GM06990 (cell line): ENCODE data around the gene TNS1.

ENCODE experiments used
- DNase-seq: peaks from one replicate; pipeline ENCODE4 v3.0.0-alpha.2; 2011; ENCODE audit not compliant: insufficient read length; ENCODE audit errors: extremely low read depth
- H3K27me3 ChIP-seq: replicated peaks from 2 replicates; pipeline ENCODE4 v1.6.0; 2011; ENCODE audit warnings: low read length; ENCODE audit not compliant: control insufficient read depth, insufficient read depth
- H3K36me3 ChIP-seq: 2 replicates; pipeline ENCODE4 v1.5.1; 2011; ENCODE audit warnings: low read length; ENCODE audit not compliant: control insufficient read depth, insufficient read depth
- H3K4me3 ChIP-seq: replicated peaks from 2 replicates; pipeline ENCODE4 v1.5.1; 2011; ENCODE audit warnings: low read depth, mild to moderate bottlenecking, control low read depth, low read length
- TF ChIP-seq, protein P1 (sequence below): IDR thresholded peaks from 2 replicates; pipeline ENCODE4 v1.5.1; 2011; ENCODE audit warnings: low read length, control low read depth, mild to moderate bottlenecking, inconsistent platforms; ENCODE audit not compliant: insufficient read depth, poor library complexity, severe bottlenecking

The TNS1 gene

GRCh38 chr2:217966423-217967070 is 36.2 kb downstream of the TNS1 start:
- TF ChIP-seq, protein P1, sequence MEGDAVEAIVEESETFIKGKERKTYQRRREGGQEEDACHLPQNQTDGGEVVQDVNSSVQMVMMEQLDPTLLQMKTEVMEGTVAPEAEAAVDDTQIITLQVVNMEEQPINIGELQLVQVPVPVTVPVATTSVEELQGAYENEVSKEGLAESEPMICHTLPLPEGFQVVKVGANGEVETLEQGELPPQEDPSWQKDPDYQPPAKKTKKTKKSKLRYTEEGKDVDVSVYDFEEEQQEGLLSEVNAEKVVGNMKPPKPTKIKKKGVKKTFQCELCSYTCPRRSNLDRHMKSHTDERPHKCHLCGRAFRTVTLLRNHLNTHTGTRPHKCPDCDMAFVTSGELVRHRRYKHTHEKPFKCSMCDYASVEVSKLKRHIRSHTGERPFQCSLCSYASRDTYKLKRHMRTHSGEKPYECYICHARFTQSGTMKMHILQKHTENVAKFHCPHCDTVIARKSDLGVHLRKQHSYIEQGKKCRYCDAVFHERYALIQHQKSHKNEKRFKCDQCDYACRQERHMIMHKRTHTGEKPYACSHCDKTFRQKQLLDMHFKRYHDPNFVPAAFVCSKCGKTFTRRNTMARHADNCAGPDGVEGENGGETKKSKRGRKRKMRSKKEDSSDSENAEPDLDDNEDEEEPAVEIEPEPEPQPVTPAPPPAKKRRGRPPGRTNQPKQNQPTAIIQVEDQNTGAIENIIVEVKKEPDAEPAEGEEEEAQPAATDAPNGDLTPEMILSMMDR = no peak
- H3K36me3 ChIP-seq = no peaks in the 10 kb centered on the region
- no peak for DNase-seq
- peaks cover 2% of the 10 kb centered on the region for H3K27me3 ChIP-seq
- no peak overlapping the region for H3K4me3 ChIP-seq

GRCh38 chr2:217964275-217965161 is 38.3 kb downstream of the TNS1 start:
- H3K4me3 ChIP-seq = no peak overlapping the region
- H3K36me3 ChIP-seq = no peaks in the 10 kb centered on the region
- no peak for DNase-seq
- TF ChIP-seq, protein P1 = no peak
- H3K27me3 ChIP-seq = peaks cover 3% of the 10 kb centered on the region

DNA sequence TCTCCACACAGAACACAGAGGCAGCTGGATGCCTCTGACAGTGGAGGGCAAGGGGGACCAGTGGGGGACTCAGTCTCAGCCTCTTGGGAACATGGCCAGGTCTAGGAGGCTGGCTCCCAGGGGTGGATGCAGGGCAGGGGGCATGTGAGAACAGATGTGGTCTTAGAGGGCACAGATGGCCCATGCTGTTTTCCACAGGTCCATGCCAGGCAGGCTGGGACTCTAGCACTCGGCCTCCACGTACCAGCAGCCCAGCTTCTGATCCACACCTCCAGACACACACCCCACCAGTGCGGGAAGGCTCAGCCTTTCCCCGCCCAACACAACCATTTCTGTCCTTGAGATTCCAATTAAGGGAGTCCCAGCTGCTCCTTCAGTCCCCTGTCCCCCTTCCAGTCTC is 42.4 kb downstream of the TNS1 start:
- no peaks in the 10 kb centered on the region for H3K36me3 ChIP-seq
- no peak for DNase-seq
- TF ChIP-seq, protein P1 = no peak
- no peak overlapping the region for H3K4me3 ChIP-seq
- peaks cover 1% of the 10 kb centered on the region; the same call in 1 of the 2 replicates for H3K27me3 ChIP-seq

- TF ChIP-seq, protein P1 = no peak
- no peak for DNase-seq
Measured at GRCh38 chr2:217959723-217960122, 43.1 kb downstream of the TNS1 start.

GRCh38 chr2:217958884-217959225 is 43.9 kb downstream of the TNS1 start:
- no peak for DNase-seq

More at GRCh38 chr2:217959723-217960122, 43.1 kb downstream of the TNS1 start:
- Histone ChIP-seq H3K36me3 (no peaks in the 10 kb centered on the region), H3K27me3 (peaks cover 1% of the 10 kb centered on the region; the same call in 1 of the 2 replicates), H3K4me3 (no peak overlapping the region)

More at GRCh38 chr2:217958884-217959225, 43.9 kb downstream of the TNS1 start:
- Histone ChIP-seq H3K36me3 (no peaks in the 10 kb centered on the region), H3K27me3 (peaks cover 1% of the 10 kb centered on the region; the same call in 1 of the 2 replicates), H3K4me3 (no peak overlapping the region)
- TF ChIP-seq, protein P1 = no peak
